HUES48 (cell line): ENCODE data around the gene CACNA1C.

Experiments used
- H3K27ac ChIP-seq: one replicate; pipeline ENCODE4 v1.7.0; 2013; ENCODE audit warnings: low read depth, low read length, inconsistent platforms
- H3K27me3 ChIP-seq: 2 replicates; pipeline ENCODE4 v1.6.1; 2013; ENCODE audit warnings: mild to moderate bottlenecking, low read length; ENCODE audit not compliant: control insufficient read depth, insufficient read depth
- H3K36me3 ChIP-seq: 2 replicates; pipeline ENCODE4 v1.6.1; 2013; ENCODE audit warnings: low read length; ENCODE audit not compliant: control insufficient read depth, insufficient read depth
- H3K4me1 ChIP-seq: 2 replicates; pipeline ENCODE4 v1.6.1; 2013; ENCODE audit warnings: mild to moderate bottlenecking, low read length; ENCODE audit not compliant: control insufficient read depth, insufficient read depth
- H3K4me3 ChIP-seq: 2 replicates; pipeline ENCODE4 v1.5.1; 2013; ENCODE audit warnings: mild to moderate bottlenecking, low read depth, low read length
- H3K9ac ChIP-seq: 2 replicates; pipeline ENCODE4 v1.6.1; 2013; ENCODE audit warnings: mild to moderate bottlenecking, low read depth, low read length, moderate library complexity
- H3K9me3 ChIP-seq: 2 replicates; pipeline ENCODE4 v1.6.1; 2013; ENCODE audit warnings: low read length; ENCODE audit not compliant: control insufficient read depth, insufficient read depth

The CACNA1C gene

DNA sequence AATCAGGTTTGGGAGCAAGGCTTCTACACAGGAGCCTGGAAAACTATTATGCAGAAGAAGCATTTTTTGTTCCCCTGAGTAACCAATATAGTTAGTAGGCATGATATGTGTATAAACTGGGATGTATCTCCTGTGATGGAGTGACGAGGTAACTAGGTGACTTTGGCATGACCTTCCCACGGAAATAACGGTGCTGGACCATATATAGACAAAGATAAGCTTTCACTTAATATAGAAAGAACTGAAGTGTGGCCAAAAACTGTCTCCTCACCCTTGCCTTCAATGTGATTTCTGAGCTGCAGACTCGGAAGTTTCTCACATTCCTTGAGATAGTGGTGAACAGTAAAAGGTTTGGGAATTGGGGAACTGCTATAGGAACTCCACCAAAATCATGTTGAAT lies 185.3 kb downstream of the CACNA1C start:
- no peak overlapping the region for H3K4me3 ChIP-seq
- H3K9me3 ChIP-seq: no peaks in the 10 kb centered on the region
- no peaks in the 10 kb centered on the region for H3K4me1 ChIP-seq
- no peak overlapping the region for H3K9ac ChIP-seq
- no peak overlapping the region for H3K27ac ChIP-seq
- no peaks in the 10 kb centered on the region for H3K27me3 ChIP-seq
- H3K36me3 ChIP-seq: no peaks in the 10 kb centered on the region

DNA sequence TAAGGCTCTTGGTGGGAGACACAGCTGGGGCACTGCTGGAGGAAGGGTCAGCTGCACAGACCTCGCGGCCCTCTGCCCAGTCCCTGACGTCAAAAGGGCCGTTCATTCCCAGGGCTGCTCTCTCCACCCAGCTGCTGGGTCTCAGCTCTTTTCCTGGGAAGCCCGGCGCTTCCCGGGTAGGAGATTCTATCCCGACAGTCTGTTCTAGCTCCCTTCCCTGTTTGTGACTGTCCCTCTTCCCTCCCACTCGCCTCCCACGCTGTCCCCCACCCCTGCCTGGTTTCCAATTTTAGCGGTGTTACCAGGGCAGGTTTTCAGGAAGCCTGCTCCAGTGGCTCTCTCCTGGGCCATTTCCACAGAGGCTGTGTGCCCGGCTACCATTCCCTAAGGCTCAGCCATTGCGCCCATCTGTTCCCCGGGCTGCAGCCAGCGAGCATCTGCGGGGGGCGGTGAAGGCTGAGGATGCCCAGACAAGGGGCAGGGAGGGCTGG lies 186.6 kb downstream of the CACNA1C start:
- Histone ChIP-seq H3K9ac (no peak overlapping the region), H3K27me3 (no peaks in the 10 kb centered on the region), H3K9me3 (no peaks in the 10 kb centered on the region), H3K4me1 (peaks cover 11% of the 10 kb centered on the region), H3K27ac (no peak overlapping the region), H3K4me3 (no peak overlapping the region), H3K36me3 (no peaks in the 10 kb centered on the region)

DNA sequence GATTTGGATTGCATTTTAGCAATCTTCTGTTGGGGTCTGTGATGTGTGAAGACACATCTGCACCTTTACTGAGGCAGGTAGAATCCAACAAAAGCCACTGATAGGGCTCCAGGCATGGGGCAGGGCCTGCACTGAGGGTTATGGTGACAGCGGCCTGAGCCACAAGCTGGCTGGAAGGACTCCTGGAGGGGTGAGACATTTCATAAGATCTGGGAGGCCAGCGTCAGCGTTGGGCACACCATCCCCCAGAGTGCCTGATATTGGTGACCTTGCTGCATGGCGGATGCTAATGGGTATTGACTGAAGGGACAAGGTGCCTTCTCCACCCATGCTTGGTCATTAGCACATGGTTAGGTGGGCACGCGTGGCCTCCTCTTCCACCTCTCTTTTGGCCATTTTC lies 187.6 kb downstream of the CACNA1C start:
- H3K27me3 ChIP-seq: no peaks in the 10 kb centered on the region

DNA sequence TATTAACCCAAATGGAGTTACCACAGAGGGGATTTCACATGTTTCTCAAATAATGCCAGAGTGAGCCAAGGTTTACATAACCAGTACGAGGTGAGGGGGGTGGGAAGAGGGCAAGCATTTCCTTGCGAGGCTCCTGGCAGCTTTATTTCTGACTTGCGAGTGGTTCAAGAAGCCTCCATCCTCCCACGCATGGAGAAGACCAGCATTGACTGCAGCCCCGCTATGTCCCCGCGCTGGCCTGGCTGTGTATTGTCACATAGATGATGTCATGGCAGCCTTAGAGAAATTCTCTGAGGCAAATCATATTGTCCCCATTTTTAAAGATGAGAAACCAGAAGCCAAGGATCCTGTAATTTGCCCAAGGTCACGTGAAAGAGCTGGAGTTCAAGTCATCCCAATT lies 188.2 kb downstream of the CACNA1C start:
- peaks cover 27% of the 10 kb centered on the region for H3K4me1 ChIP-seq

More for the DNA sequence above, 187.6 kb downstream of the CACNA1C start:
- Histone ChIP-seq H3K4me1 (peaks cover 21% of the 10 kb centered on the region), H3K36me3 (no peaks in the 10 kb centered on the region), H3K27ac (no peak overlapping the region), H3K4me3 (no peak overlapping the region), H3K9ac (no peak overlapping the region), H3K9me3 (no peaks in the 10 kb centered on the region)

DNA sequence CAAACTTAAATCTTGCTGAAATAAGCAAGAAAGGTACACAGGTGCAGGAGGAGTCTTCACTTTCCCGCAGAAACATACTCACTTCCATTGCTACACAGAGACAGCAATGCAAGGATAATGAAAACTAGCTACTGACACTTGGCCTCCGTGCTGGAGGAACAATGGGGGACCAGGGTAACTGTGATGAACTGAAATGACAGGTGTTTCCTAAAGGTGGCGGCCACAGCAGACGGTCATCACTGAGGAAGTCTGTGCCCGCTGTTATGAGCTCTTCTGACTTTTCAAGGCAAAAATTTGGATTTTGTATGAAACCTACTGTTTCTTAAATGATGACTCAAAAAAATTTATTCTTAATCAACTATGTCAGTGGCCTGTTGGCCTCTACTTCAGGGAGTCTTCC lies 189.4 kb downstream of the CACNA1C start:
- Histone ChIP-seq H3K4me1 (peaks cover 28% of the 10 kb centered on the region), H3K9ac (no peak overlapping the region), H3K4me3 (no peak overlapping the region), H3K36me3 (no peaks in the 10 kb centered on the region), H3K9me3 (no peaks in the 10 kb centered on the region), H3K27me3 (no peaks in the 10 kb centered on the region), H3K27ac (no peak overlapping the region)

More for the DNA sequence above, 188.2 kb downstream of the CACNA1C start:
- H3K4me3 ChIP-seq: no peak overlapping the region
- no peak overlapping the region for H3K9ac ChIP-seq
- no peaks in the 10 kb centered on the region for H3K27me3 ChIP-seq
- no peaks in the 10 kb centered on the region for H3K36me3 ChIP-seq
- no peak overlapping the region for H3K27ac ChIP-seq
- no peaks in the 10 kb centered on the region for H3K9me3 ChIP-seq

DNA sequence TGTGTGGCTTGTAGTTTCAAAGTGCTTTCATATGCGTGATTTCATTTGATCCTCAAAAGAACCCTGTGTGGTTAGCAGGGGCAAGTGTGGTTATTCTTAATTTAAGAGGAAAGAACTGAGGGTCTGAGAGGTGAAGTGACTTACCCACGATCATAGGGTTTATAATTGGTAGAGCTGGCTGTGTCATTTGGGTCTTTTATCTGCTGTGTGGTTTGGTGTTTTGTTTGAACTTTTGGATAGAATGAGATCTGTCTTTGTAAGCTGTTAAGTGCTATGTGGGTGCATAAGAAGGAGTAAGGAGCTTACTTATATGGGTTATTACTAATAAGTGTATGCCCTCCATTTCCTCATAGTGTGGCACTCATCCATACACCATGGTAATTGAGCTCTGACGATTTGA lies 190.0 kb downstream of the CACNA1C start:
- H3K27ac ChIP-seq: no peak overlapping the region

DNA sequence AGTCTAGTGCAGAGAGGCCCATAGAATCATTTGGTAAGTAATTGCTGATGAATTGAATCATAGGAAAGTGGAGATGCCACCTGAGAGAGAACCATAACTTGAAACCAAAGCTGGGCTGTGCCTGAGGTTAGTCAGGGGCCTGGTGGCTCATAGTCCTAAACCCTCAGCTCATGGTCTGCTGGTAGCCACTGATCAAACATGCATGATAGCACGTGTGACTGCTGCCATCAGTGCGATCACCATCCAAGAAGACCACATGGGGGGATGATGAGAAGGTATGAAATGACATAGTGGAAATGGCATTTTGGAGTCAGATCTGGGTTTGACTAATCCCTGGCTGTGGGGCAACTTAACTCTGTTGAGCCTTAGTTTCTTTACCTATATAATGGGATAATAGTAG lies 190.5 kb downstream of the CACNA1C start:
- H3K9me3 ChIP-seq: no peaks in the 10 kb centered on the region
- H3K4me1 ChIP-seq: peaks cover 28% of the 10 kb centered on the region
- H3K27ac ChIP-seq: peak overlapping the region; percentile 90
- no peaks in the 10 kb centered on the region for H3K27me3 ChIP-seq
- H3K36me3 ChIP-seq: no peaks in the 10 kb centered on the region
- H3K9ac ChIP-seq: no peak overlapping the region
- H3K4me3 ChIP-seq: no peak overlapping the region

More for the DNA sequence above, 190.0 kb downstream of the CACNA1C start:
- Histone ChIP-seq H3K9ac (no peak overlapping the region), H3K4me1 (peaks cover 28% of the 10 kb centered on the region), H3K36me3 (no peaks in the 10 kb centered on the region), H3K9me3 (no peaks in the 10 kb centered on the region), H3K27me3 (no peaks in the 10 kb centered on the region), H3K4me3 (no peak overlapping the region)

DNA sequence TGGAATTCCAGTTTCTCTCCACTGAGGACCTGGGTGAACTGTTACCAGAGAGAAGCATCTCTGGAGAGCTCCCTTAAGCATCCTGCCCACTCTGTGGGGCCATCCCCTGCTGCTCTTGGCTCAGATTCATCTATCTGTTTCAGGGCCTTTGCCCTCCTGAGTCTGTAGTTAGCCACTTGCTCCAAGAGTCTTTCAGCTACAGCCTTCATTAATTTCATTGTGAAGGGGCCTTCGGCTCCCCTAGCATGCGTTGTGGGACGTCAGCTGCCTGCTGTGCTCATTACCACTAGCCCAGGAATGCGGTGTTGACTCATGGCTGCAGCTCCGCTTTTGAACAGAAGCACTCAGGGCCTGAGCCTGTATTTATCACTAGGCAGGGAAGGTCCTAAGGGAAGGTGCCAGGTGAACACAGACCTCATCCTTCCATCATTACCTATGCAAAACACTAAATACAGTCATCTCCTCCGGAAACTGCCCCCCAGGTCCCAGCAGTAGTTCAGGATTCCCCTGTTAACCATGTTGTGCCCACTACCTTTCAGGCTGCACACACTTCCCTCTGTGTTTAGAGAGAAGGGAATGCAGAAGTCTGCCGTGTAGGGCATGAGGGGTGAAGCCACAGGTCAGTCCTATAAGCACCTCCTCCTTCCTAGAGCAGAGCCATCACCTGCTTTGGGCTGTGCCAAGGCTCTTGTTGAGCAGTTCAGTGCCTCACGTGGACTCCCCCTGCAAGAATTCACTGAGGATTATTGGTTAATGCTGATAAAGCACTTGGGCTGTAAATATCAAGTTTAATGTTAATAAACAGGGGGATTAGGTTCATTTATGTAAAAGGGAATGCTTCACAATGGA lies 191.4 kb downstream of the CACNA1C start:
- H3K27ac ChIP-seq: peak overlapping the region; percentile 90
- peaks cover 28% of the 10 kb centered on the region for H3K4me1 ChIP-seq
- no peak overlapping the region for H3K4me3 ChIP-seq
- no peaks in the 10 kb centered on the region for H3K27me3 ChIP-seq
- no peaks in the 10 kb centered on the region for H3K9me3 ChIP-seq
- H3K36me3 ChIP-seq: no peaks in the 10 kb centered on the region
- peak overlapping the region; percentile 12; the same call in 1 of the 2 replicates for H3K9ac ChIP-seq

DNA sequence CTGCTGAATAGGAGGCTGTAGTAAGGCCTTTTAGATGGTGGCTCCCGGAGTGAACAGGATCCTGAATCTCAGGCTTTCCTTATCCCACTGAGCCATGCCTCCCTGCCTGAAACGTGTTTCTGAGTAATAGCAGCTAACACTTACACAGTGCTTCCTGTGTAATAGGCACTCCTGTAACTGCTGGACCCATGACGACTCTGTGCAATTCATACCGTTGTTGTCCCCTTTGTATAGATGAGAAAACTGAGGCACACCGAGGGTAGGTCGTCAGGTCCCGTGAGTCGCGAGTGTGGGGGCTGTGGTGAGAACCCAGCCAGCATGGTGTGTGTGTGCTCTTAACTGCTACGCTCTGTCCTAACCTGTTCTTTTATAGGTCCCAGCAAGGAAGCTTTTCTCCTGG lies 193.6 kb downstream of the CACNA1C start:
- peaks cover 28% of the 10 kb centered on the region for H3K4me1 ChIP-seq
- H3K27ac ChIP-seq: no peak overlapping the region
- H3K36me3 ChIP-seq: no peaks in the 10 kb centered on the region
- H3K9me3 ChIP-seq: no peaks in the 10 kb centered on the region
- H3K9ac ChIP-seq: no peak overlapping the region
- no peaks in the 10 kb centered on the region for H3K27me3 ChIP-seq
- H3K4me3 ChIP-seq: no peak overlapping the region

DNA sequence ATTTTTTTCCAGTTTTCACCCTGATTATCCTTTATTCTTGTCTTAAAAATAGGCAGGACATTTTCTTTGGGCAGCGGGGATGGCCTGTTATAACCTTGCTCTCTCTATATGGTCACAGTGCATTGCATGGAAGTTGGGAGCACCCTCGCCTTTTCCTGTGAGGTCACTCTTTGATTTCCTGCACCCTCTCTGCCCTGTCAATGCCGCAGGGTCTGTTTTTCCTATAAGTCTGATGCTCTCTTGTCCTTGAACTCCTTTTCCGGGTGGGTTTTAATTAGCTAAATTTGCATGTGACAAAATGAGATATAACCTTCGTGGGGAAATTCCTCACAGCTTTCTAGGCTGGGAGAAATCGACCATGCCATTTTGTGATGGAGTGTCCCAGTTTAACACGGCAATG lies 194.3 kb downstream of the CACNA1C start:
- no peaks in the 10 kb centered on the region for H3K9me3 ChIP-seq
- H3K27ac ChIP-seq: no peak overlapping the region
- no peak overlapping the region for H3K9ac ChIP-seq
- H3K4me1 ChIP-seq: peaks cover 34% of the 10 kb centered on the region
- no peaks in the 10 kb centered on the region for H3K36me3 ChIP-seq
- no peak overlapping the region for H3K4me3 ChIP-seq
- H3K27me3 ChIP-seq: no peaks in the 10 kb centered on the region

DNA sequence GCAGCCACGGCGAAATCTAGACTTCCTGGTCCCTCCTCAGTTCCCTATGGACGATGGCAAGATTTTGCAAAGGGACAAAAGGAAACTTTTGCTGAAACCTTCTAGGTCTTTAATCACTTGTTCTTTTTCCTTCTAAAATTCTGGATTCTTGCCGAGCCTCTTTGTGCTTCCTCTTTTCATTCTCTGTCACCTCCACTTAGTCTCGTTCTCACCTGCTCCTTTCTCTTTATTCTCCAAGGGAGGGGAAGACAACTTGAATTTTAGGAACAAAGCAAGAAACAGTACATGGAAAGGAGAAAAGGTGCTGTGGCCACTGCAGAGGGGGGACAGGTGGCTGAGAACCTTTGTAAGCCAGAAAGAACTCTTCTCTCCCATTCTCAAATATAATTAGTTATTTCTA lies 194.8 kb downstream of the CACNA1C start:
- no peak overlapping the region for H3K9ac ChIP-seq
- H3K27ac ChIP-seq: no peak overlapping the region

More for the DNA sequence above, 194.8 kb downstream of the CACNA1C start:
- Histone ChIP-seq H3K4me1 (peaks cover 37% of the 10 kb centered on the region), H3K9me3 (no peaks in the 10 kb centered on the region), H3K27me3 (no peaks in the 10 kb centered on the region), H3K36me3 (no peaks in the 10 kb centered on the region), H3K4me3 (no peak overlapping the region)
